Left colon (tissue), 2 donors: ENCODE measurements around the gene UBE2O. TPM values are rescaled to one million over a fixed set of nuclear protein-coding genes. Genes with fewer than 3 reads are reported as not detected.
A peak's percentile ranks its signal among the peaks of the same experiment; 100 is the strongest.
"Not testable (repeated sequence)": the region's sequence is repeated elsewhere in the genome, so short reads cannot be mapped to it uniquely, and the experiment has no call there.

ENCODE experiments used
- ATAC-seq: fragments of 200-7000 bp; cut with Tn5 transposase; one replicate; pipeline ENCODE4 v1.9.1; 2020; ENCODE audit warnings: mild to moderate bottlenecking, moderate library complexity
- DNase-seq, 2 donors: peaks; one replicate each; pipeline ENCODE4 v3.0.0-alpha.2; 2020
- intact Hi-C, 2 donors: fragments of 100-400 bp; cut with DNase I in 1 of 2; cut with micrococcal nuclease in 1 of 2; formaldehyde crosslinking; loops; one replicate each; pipeline versions ENCODE4 v1.11.2 to v1.14.0; 2022; cut with DNase I, micrococcal nuclease
- total RNA-seq, 2 donors: library from RNA; stranded (reverse); fragmentation: NEBNext Ultra II Directional; extraction: Animal tissue kit (Norgen Biotek cat#: 25700); gene quantifications; one replicate each; pipeline ENCODE4 v1.2.1, GENCODE V29; 2021
- donor health status: DM: no; HTN: no; CAD: no.
- donor health status: DM: yes; HTN: yes; CAD: no.

The UBE2O gene
- total RNA-seq, 2 donors from 2014 or later: 15.9 to 18.2 TPM

DNA sequence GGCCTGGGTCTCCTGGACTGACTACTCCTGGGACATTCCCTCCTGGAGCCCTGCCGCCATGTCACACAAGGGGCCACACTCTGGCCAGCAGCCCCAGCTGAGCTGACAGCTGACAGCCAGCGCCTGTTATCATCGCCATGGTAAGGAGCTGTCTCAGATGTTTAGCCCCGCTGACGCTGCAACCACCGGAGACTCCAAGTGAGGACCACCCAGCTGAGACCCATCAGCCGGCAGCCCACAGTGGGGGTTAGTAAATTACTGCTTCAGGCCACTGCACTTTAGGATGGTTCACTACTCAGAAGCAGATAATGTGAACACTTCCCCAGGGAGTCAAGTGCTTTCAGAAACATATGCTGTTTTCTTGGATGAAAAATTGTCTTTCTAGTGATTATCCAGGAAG is 83.1 kb downstream of the UBE2O start:
- DNase-seq (no peak), ATAC-seq (no peak)
- intact Hi-C loops: no loop called here

DNA sequence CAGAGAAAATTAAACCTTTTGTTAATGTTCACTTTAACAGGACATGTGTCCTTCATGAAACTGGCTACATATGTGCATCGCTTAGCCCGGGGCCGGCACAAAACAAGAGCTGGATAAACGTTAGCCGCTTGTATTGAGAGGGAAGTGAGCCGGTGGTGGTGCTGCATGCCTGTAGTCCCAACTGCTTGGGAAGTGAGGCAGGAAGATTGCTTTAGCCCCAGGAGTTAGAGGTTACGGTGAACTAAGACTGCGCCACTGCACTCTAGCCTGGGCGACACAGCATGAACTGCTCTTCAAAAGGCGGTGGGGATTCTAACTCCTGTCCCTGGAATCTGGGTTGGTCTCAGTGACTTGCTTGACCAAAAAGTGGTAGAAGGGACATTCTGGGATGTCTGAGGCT is 83.6 kb downstream of the UBE2O start:
- no peak for ATAC-seq
- intact Hi-C loops: no loop called here
- DNase-seq: no peak

- intact Hi-C loops: no loop called here
- ATAC-seq (no peak), DNase-seq (no peak)
Measured at GRCh38 chr17:76368545-76368944, 84.4 kb downstream of the UBE2O start.

GRCh38 chr17:76367642-76368041 is 85.3 kb downstream of the UBE2O start:
- intact Hi-C loops: no loop called here
- ATAC-seq (peak; percentile 79), DNase-seq (no peak)

DNA sequence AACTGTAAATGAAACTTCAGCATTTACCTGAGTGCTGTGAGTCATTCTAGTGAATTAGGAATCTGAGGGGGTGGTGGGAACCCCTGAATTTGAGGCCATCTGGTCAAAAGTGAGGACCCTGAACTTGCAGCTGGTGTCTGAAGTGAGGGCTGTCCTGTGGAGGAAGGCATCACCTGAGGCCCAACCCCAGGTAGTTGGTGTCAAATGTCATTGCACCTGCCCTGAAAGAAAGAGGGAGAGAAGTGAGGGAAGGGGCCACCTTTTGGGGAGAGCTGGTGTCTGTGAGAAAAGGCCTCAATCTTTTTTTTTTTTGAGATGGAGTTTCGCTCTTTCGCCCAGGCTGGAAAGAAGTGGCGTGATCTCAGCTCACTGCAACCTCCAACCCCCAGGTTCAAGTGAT is 86.7 kb downstream of the UBE2O start:
- DNase-seq: no peak
- intact Hi-C loops: no loop called here
- ATAC-seq: no peak

GRCh38 chr17:76365256-76365903 is 87.6 kb downstream of the UBE2O start:
- intact Hi-C loops: no loop called here
- peak; percentile 37 for ATAC-seq
- DNase-seq: no peak

GRCh38 chr17:76363107-76363842 is 89.7 kb downstream of the UBE2O start:
- peak; percentile 60 for ATAC-seq
- DNase-seq: no peak
- intact Hi-C loops: no loop called here

DNA sequence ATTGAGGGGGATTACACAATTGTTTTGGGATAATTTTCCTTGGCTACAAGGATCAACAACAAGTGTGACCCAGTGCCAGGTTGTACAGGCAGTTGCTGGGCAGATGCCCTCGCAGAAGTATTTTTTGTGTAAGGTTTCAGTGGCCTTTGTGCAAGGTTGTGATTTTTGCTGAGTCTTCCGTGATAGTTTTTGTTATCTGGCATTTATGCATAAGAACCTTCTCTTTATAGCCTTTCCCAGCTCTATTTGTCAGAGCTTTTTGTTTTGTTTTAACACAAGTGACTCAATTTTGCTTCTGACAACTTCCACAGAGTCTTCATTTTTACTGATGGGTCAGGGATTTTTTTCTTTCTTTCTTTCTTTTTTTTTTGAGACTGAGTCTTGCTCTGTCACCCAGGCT is 92.5 kb downstream of the UBE2O start:
- intact Hi-C loops: no loop called here
- DNase-seq (no peak), ATAC-seq (no peak)

- ATAC-seq, intact Hi-C loops, DNase-seq: not testable (repeated sequence)
Measured at GRCh38 chr17:76359776-76360175, 93.2 kb downstream of the UBE2O start.

DNA sequence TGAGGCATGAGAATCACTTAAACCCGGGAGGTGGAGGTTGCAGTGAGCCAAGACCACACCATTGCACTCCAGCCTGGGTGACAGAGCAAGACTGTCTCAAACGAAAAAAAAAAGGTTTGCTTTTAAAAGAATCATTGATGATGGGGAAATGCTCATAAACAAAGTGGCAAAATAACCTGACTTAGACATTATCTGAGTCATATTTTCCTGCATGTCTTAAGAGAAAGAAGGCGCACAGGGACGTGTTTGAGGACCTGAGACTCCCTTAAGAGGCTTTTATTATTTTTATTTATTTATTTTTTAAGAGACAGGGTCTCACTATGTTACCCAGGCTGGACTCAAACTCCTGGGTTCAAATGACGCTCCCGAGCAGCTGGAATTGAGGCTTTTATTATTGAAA is 93.6 kb downstream of the UBE2O start:
- ATAC-seq (no peak), DNase-seq (no peak)
- intact Hi-C loops: no loop called here

GRCh38 chr17:76357597-76358158 is 95.3 kb downstream of the UBE2O start:
- DNase-seq (no peak), ATAC-seq (no peak)
- intact Hi-C loops: no loop called here

DNA sequence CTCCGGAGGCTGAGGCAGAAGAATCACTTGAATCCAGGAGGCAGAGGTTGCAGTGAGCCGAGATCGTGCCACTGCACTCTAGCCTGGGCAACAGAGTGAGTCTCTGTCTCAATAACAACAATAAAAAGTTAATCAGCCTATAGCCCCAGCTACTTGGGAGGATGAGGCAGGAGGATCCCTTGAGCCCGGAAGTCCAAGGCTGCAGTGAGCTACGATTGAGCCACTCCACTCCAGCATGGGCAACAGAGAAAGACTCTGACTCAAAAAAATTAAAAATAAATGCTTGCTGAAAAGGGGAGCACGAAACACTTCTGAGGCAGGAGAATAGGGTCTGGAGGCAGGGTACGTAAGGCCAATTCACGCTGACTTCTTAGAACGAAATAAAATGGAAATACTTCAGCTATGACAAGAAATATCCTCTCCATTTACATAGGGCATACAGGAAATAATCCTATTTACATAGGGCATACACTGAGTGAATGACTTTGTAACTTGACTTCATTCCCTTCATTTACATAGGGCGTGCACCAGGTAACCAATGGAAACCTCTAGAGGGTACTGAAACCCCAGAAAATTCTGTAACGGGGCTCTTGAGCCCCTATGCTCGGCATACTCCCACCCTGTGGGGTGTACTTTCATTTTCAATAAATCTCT is 96.0 kb downstream of the UBE2O start:
- intact Hi-C loops: no loop called here
- ATAC-seq (peak; percentile 54), DNase-seq (peak; percentile 32 to 34)

- ATAC-seq (no peak), DNase-seq (no peak)
- intact Hi-C loops: no loop called here
Measured at GRCh38 chr17:76354747-76355310, 98.1 kb downstream of the UBE2O start.

GRCh38 chr17:76354317-76354729 is 98.6 kb downstream of the UBE2O start:
- no peak for ATAC-seq
- no peak for DNase-seq
- intact Hi-C loops: no loop called here

DNA sequence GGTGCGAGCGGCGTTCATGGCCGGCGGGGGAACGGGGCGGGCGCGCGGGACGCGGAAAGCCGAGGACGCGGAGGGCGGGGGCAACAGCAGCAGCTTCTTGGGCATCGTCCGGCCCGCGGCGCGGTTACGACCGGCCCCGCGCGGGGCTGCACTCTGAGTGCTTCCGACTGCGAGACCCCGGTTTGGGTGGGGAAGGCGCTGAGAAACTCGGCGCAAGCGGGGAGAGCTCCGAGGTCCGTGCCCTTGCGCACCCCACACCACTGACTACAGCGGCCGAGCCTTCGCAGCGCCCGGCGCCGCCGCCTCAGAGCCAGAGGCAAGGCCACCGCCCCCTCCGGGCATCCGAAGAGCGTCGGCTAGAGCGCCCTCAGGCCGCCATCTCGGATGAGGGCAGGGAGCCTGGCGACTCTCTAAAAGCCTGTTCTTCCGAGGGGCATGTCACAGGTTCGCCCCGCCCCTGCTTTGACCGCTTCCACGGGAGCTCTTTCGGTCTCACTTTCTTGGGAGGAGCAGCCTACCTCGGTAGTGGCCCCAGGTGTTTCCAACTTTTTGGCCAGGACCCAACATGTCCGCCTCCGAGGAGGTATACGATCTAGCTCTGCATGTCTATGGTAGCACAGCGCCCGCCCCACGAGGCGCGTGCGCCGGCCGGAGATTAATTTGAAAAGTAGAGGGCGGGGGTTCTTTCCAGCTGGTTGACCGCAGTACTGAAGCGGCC is 99.2 kb downstream of the UBE2O start, which contains the start of gene PRPSAP1:
Gene PRPSAP1 (minus strand): TSS at position 318 of the 718 bp plus-strand sequence. CDS start 213 bp downstream, at position 105.
- ATAC-seq (peak; percentile 91), DNase-seq (peak; percentile 85 to 91)
- intact Hi-C loops: no loop called here

DNA sequence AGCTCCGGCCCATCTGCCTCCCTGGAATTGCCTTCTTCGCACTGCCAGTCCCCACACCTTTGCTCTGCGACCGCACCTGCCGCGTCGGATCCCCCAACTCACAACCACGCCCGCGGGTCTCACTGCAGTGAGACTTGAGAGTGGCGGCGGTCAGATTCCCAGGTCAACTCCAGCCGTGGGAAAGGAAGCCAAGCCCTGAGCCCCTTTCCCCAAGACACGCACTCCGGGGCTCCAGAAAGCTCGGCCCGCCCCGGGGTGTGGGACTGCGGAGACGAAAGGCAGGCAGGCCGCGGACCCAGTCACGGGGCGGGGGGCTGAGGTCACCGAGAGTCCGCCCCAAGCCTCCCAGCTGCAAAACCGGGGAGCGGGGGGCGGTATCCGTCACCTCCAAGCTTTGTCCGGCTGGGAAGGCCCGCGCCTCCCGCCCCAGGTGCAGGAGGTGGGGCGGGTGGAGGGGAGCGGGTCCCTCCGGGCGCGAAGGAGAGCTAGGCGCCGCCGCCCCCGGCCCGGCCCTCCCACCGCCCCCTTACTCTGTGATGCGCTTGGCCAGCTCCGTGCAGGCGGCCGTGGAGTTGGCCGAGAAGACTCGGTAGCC is 99.9 kb downstream of the UBE2O start:
- intact Hi-C loops: no loop called here
- ATAC-seq (peak; percentile 39), DNase-seq (peak; percentile 36 to 57)

DNA sequence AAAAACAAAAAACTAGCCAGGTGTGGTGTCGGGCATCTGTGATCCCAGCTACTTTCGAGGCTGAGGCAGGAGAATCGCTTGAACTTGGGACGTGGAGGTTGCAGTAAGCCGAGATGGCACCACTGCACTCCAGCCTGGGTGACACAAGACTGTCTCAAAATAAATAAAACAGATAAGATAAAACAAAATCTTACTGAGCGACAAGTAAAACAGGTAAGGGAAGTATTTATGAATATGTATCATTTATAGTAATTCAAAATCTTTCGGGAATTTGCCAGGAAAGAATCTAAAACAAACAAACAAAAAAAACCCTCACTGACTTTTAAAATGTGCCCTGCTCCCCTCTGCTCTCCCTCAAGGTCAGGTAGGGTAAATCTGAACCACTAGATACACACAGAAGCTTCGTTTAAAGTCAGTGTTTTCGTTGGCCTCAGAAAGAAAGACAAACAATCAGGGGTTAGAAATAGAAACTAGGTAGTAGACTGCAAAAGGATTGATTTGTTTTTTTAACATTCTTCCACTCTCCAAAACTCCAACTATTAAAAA is 101.4 kb downstream of the UBE2O start:
- ATAC-seq (no peak), DNase-seq (no peak)
- intact Hi-C loops: no loop called here

DNA sequence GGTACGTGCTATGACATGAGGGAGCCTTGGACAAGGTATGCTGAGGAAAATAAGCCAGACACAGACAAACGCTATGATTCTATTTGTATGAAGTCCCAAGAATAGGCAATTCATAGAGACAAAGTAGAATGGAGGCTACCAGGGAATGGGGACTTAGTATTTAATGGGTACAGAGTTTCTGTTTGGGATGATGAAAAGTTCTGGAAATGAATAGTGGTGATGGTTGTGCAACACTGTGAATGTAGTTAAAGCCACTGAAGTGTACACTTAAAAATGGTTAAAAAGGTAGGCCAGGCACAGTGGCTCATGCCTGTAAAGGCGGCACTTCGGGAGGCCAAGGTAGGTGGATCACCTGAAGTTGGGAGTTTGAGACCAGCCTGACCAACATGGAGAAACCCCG is 102.5 kb downstream of the UBE2O start:
- DNase-seq (no peak), ATAC-seq (no peak)
- intact Hi-C loops: no loop called here
